HAP-1 (cell line): ENCODE results near the gene KISS1.
A peak's percentile ranks its signal among the peaks of the same experiment; 100 is the strongest.

ENCODE experiments used
- DNase-seq, 2 experiments: peaks; one replicate each; pipeline ENCODE4 v3.0.0-alpha.2; 2016 to 2020; ENCODE audit warnings: low spot score in 2 of 2
- H3K27me3 ChIP-seq: fragments of 250-450 bp; sonication (Bioruptor Pico); 2 replicates; pipeline ENCODE4 v1.5.1; 2020; ENCODE audit warnings: low read depth, mild to moderate bottlenecking, moderate library complexity
- H3K36me3 ChIP-seq: fragments of 250-450 bp; sonication (Bioruptor Pico); replicated peaks from 2 replicates; pipeline ENCODE4 v1.5.1; 2020; ENCODE audit warnings: mild to moderate bottlenecking
- H3K4me1 ChIP-seq: fragments of 250-450 bp; sonication (Bioruptor Pico); 2 replicates; pipeline ENCODE4 v1.5.1; 2020; ENCODE audit warnings: mild to moderate bottlenecking
- H3K4me3 ChIP-seq: fragments of 250-450 bp; sonication (Bioruptor Pico); 2 replicates; pipeline ENCODE4 v1.5.1; 2020; ENCODE audit warnings: mild to moderate bottlenecking, moderate library complexity
- H3K9me3 ChIP-seq: fragments of 250-450 bp; sonication (Bioruptor Pico); 2 replicates; pipeline ENCODE4 v1.5.1; 2020; ENCODE audit warnings: mild to moderate bottlenecking, moderate library complexity
- in situ Hi-C: fragments of 300-500 bp; cut with MboI; formaldehyde crosslinking; loops from 3 replicates; pipeline ENCODE4 v1.14.3; 2020; ENCODE audit warnings: low sequenced_read_pairs, inconsistent platforms, mixed read lengths

The KISS1 gene

DNA sequence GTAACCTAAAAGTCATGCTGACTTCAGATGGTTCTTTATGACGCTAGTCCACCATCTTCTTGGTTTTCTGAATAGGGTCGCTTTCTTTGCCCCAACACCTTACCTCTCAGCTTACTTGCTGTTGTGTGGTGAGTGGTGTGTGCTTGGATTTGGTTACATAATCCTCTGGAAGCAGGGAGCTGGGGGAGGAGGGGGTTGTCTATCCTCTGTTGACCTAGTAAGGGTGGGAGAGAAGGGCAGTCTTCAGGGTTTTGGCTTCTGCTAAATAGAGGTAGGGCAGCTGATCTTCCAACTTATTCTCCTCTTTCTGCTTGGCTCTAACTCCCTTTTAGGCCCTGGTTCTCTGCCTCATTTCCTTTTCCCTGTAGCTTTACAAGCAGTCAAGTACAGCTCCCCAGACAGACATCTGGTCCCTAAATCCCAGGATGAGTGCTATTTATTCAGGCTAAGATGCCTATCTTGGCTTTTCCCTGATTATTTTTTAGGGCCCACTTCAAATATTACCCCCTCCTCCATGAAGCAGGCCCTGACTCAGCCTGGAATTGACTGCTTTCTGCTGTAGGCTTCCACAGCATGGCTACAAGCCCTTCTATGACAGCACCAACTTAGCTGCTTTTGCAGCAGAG, 23.8 kb downstream of the KISS1 start:
- Histone ChIP-seq H3K36me3 (no peaks in the 10 kb centered on the region), H3K9me3 (peaks cover 19% of the 10 kb centered on the region), H3K27me3 (peaks cover 16% of the 10 kb centered on the region), H3K4me3 (no peak overlapping the region), H3K4me1 (no peaks in the 10 kb centered on the region)
- in situ Hi-C loops: loop anchor here (25.0 kb wide), 1 partner anchor 340 kb away; the partner anchor contains the start of gene MDM4
- no peak for DNase-seq

DNA sequence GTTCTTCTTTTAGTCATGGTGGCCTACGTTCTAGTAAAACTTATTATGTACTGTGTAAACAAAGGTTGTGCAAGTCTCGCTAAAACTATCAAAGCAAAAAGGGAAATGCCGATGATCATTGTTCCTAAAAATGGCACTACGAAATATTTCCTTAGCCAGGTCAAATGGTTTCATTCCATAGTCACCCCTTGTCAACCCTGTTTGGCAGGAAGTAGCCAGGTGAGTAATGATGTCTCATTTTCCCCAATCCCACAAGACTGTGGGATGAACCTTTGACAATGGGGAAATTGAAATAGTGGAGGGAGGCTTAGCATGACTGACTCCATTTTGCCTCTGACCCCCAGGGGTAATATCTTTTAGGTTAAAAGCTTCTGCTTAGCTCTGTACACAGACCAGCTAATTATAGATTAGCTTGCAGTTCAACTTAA, 24.5 kb downstream of the KISS1 start:
- DNase-seq: no peak
- H3K4me3 ChIP-seq: no peak overlapping the region
- H3K9me3 ChIP-seq: peaks cover 19% of the 10 kb centered on the region
- H3K4me1 ChIP-seq: no peaks in the 10 kb centered on the region
- H3K36me3 ChIP-seq: no peaks in the 10 kb centered on the region
- in situ Hi-C loops: loop anchor here (25.0 kb wide), 1 partner anchor 341 kb away; the partner anchor contains the start of gene MDM4
- peaks cover 16% of the 10 kb centered on the region for H3K27me3 ChIP-seq

DNA sequence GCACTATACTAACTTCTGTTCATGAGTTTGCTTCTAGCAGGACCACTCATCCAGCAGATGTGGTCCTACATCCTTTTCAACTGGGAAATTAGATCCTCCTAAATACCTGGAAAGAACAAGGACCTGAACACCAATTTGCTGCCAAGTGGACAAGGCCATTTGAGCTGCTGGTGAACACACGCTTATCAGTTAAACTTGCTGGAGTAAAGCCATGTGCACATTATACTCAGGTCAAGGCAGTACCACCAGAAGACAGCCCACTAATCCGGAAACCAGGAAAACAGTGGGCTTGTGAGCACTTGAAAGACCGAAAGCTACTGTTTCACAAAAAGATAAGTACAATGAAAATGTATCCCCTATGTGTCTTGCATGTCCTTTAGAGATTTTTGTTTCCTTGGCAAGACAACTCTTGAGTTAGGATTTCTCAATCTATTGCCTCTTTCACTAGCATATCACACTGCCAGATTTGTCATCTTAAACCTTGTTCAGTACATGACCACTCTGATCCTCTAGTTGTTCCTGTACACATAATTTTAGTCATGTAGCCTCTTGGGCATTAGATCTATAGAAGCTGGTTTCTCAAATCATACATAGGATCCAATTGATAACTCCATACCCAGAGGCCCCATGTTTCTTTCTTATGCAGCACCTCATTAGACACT, 25.7 kb downstream of the KISS1 start:
- Histone ChIP-seq H3K27me3 (peaks cover 5% of the 10 kb centered on the region; the same call in 1 of the 2 replicates), H3K4me1 (no peaks in the 10 kb centered on the region), H3K36me3 (no peaks in the 10 kb centered on the region), H3K9me3 (peaks cover 19% of the 10 kb centered on the region), H3K4me3 (no peak overlapping the region)
- DNase-seq: no peak
- in situ Hi-C loops: loop anchor here (25.0 kb wide), 1 partner anchor 342 kb away; the partner anchor contains the start of gene MDM4

DNA sequence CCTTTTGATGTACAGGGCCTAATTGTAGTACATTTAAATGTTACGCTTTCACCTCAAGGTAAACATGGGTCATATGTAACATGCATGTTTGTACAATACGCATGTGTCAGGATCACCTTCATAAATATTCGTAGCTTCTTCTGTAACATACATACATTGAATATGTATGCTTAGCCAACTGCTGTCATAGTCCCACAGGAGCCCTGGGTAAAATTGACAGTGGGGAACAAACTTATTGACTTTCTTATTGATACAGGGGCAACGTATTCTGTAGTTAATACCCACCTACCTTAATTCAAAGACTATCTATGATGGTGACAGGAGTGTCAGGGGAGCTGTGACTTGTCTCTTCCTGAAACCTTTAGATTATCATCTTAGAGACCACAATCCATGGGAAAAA, 26.4 kb downstream of the KISS1 start:
- Histone ChIP-seq H3K4me1 (no peaks in the 10 kb centered on the region), H3K9me3 (peaks cover 19% of the 10 kb centered on the region), H3K36me3 (no peaks in the 10 kb centered on the region), H3K27me3 (no peaks in the 10 kb centered on the region), H3K4me3 (no peak overlapping the region)
- in situ Hi-C loops: loop anchor here (25.0 kb wide), 1 partner anchor 342 kb away; the partner anchor contains the start of gene MDM4
- DNase-seq: no peak

DNA sequence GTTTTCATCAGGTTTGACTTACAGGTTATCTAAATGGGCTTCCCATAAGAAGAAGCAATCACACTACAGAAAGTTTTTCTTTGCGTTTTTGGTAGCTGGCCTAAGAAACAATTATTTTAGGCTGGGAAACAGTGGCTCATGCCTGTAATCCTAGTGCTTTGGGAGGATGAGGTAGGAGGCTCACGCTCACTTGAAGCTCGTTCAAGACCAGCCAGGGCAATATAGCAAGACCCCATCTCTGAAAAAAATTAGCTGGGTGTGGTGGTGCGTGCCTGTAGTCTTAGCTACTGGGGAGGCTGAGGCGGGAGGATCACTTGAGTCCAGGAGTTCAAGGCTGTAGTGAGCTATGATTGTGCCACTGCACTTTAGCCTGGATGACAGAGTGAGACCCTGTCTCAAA, 28.6 kb downstream of the KISS1 start:
- H3K36me3 ChIP-seq: no peaks in the 10 kb centered on the region
- H3K4me3 ChIP-seq: no peak overlapping the region
- H3K9me3 ChIP-seq: peaks cover 19% of the 10 kb centered on the region
- no peaks in the 10 kb centered on the region for H3K4me1 ChIP-seq
- DNase-seq: no peak
- no peaks in the 10 kb centered on the region for H3K27me3 ChIP-seq
- in situ Hi-C loops: loop anchor here (25.0 kb wide), 1 partner anchor 345 kb away; the partner anchor contains the start of gene MDM4

DNA sequence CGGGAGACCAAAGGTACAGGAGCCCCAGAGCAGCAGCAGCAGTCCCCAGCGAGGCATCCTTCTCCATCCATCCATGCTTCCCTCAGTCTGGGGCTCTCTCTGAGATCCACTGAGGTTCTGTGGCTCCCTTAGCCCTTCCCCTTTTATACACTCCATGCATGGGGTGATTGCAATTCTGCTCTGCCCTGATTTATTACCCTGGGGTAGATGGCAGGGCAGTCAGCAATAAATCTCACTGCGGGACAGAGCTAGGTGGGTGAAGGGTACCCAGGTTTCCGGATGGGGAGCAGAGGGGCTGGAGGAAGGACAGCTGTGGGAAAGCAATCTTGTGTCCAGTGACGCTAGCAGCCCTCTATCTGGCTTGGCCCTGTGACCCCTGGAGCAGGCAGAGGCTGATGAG, 30.1 kb downstream of the KISS1 start, which contains the start of gene REN:
TSS of gene REN (minus strand) at position 119 of the 400 bp plus-strand sequence. CDS start at position 75, 44 bp downstream.
- Histone ChIP-seq H3K4me3 (no peak within 1 kb of the TSS), H3K4me1 (no peaks in the 10 kb centered on the region), H3K36me3 (no peaks in the 10 kb centered on the region), H3K27me3 (no peaks in the 10 kb centered on the region), H3K9me3 (peaks cover 19% of the 10 kb centered on the region)
- in situ Hi-C loops: loop anchor here (25.0 kb wide), 1 partner anchor 346 kb away; the partner anchor contains the start of gene MDM4
- DNase-seq: no peak

DNA sequence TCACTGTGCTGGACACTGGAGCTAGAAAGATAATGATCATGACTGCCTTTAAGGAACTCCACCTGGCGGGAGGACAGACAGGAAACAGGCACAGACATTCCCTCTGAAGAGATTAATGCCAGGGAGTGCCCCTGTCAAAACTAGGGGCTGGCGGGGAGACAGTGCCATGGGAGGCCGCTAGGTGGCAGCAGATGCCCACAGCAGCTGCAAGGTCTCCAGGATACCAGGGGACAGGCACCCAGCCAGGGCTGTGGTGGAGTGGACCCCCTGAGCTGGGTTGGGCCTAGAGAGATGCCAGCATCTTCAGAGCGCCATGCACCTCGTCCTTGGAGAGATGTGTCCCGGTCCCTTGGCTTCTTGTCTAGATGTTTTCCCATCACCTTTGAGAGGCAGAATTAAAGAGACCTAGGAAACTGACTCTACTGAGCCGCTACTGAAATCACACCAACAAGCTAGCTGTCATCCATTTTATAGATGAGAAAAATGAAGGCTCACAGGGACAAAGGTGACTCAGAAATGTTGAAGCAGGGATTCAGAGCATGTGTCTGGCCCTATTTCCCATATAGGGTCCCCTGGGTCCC, 33.7 kb downstream of the KISS1 start:
- Histone ChIP-seq H3K36me3 (no peaks in the 10 kb centered on the region), H3K9me3 (no peaks in the 10 kb centered on the region), H3K27me3 (no peaks in the 10 kb centered on the region), H3K4me3 (no peak overlapping the region), H3K4me1 (no peaks in the 10 kb centered on the region)
- DNase-seq: peak; percentile 50 to 87
- in situ Hi-C loops: loop anchor here (25.0 kb wide), 1 partner anchor 350 kb away; the partner anchor contains the start of gene MDM4

DNA sequence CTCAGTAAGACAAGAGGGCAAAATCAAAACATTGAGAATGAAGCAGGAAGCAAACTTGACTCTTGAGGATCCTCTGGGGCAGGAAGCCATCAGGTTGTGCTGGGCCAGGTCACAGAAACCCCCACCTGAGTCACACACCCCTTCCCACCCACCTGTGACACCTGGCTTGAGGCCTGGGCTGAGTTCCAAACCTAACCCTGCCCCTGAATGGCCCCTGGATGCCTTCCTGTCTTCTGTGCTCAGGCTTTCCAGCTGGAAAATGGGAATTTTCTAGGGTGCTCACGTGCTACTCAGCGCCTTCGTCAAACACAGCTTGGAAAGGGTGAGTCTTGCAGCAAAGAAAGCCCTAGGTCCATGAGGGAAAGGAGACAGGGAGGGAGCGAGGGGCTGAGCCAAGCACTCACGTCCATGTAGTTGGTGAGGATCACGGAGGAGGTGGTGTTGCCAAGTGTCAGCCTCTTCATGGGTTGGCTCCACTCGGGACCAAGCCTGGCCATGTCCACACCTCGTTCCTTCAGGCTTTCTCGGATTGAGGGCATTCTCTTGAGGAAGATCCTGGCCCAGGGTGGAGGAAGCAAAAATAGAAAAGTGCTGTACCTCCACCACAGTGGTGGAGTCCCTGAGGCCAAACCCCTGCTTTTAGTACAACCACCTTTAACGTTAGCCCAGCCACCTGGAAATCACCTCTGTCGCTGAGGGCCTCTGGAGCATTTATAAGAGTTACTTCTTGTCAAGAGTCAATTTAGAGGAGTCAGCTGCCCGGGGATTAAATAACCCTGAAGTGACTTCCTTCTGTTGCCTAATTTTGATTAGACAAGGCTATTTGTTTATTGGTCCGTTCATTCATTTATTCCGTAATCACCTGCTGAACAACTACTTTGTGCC, 34.4 kb downstream of the KISS1 start:
- H3K27me3 ChIP-seq: no peaks in the 10 kb centered on the region
- no peak for DNase-seq
- H3K4me3 ChIP-seq: no peak overlapping the region
- no peaks in the 10 kb centered on the region for H3K4me1 ChIP-seq
- no peaks in the 10 kb centered on the region for H3K9me3 ChIP-seq
- in situ Hi-C loops: loop anchor here (25.0 kb wide), 1 partner anchor 350 kb away; the partner anchor contains the start of gene MDM4
- H3K36me3 ChIP-seq: no peaks in the 10 kb centered on the region

DNA sequence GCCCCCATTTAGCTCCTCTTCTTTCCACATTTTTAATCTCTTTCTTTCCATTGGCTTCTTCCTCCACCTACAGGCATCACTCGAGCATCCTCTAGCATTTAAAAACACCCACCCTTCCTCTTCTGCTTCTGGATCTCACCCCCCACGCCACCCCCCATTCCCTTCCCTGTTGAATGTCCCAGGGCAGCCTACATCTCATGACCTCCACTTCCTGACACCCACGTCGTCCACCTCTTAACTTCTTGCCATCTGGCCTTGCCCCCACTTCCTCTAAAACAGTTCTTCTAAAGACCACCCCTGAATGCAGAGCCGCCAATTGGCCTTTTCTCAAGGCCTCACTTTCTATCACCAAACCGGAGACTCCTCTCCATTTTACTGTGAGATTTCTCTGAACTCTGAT, 38.3 kb downstream of the KISS1 start:
- H3K4me1 ChIP-seq: no peaks in the 10 kb centered on the region
- H3K9me3 ChIP-seq: no peaks in the 10 kb centered on the region
- no peaks in the 10 kb centered on the region for H3K36me3 ChIP-seq
- in situ Hi-C loops: loop anchor here (5.0 to 25.0 kb wide), 2 partner anchors 204 to 354 kb away; partner anchors contain the start of gene MDM4
- no peak for DNase-seq
- H3K4me3 ChIP-seq: no peak overlapping the region
- no peaks in the 10 kb centered on the region for H3K27me3 ChIP-seq

DNA sequence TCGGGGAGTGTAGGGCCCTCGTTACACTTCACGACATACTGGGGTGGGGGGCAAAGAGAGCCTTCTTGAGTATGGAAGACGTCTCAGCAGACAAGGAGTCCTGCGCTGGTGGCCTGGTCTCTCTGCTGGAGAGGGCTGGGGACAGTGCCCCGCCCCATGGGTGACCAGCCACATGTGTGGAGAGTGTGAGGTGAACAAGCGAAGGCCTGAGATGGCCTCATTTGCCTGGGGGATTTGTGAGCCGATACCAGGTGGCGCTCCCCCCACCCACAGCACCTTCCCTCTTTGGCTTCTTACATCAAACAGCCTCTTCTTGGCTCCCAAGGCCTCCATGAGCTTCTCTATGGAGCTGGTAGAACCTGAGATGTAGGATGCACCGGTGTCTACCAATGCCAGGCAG, 40.4 kb downstream of the KISS1 start:
- in situ Hi-C loops: loop anchor here (5.0 to 25.0 kb wide), 2 partner anchors 206 to 356 kb away; partner anchors contain the start of gene MDM4
- no peak for DNase-seq
- Histone ChIP-seq H3K27me3 (no peaks in the 10 kb centered on the region), H3K4me3 (no peak overlapping the region), H3K36me3 (no peaks in the 10 kb centered on the region), H3K4me1 (no peaks in the 10 kb centered on the region), H3K9me3 (no peaks in the 10 kb centered on the region)

DNA sequence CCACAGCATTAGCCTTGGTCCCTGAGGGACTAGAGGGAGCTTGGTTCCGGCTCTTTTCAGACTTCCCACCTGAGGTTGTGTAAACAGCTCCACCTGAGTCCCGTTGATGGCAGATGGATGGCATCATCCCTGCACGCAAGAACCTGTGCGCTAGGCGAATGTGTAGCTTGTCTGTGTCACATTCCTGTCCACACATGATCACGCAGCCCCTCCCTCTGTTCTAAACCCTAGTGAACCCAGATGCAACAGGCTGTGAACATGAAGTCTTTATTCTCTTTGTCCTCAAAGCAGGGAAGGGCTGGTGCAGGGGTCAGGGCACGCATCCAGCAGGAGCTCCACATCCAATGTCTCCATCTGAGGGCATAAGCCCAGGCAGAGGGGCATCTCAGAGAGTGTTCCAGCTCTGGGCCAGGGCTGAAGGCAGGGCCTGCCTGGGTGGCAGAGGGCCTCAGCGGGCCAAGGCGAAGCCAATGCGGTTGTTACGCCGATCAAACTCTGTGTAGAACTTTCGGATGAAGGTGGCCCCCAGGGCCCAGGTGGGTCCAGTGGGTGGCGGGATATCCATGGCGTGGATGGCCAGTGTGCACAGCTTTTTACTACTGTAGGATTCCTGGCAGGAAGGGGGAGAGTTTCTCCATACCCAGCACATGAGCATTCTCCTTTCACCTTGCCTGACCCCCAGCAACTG, 41.6 kb downstream of the KISS1 start:
- DNase-seq: no peak
- in situ Hi-C loops: loop anchor here (5.0 to 25.0 kb wide), 2 partner anchors 208 to 358 kb away; partner anchors contain the start of gene MDM4
- H3K4me1 ChIP-seq: no peaks in the 10 kb centered on the region
- H3K27me3 ChIP-seq: no peaks in the 10 kb centered on the region
- no peak overlapping the region for H3K4me3 ChIP-seq
- no peaks in the 10 kb centered on the region for H3K36me3 ChIP-seq
- no peaks in the 10 kb centered on the region for H3K9me3 ChIP-seq

DNA sequence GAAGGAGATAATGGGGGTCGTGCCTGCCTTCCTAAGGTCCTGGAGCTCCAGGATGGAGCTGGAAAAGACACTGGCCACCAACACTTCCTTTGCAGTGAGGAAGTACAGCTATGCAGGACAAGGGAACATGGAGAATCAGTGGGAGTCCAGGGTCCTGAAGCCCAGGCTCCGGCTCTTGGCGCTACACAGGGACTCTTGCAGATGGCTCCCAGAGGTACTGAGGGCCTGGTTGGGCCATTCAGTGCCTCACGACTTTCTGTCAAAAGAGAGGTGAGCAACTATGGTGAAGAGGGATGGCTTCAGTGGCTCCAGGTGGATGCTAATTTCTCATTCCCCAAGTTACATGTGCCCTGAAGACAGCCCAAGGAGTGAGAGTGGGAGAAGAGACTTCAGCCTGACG, 42.6 kb downstream of the KISS1 start:
- no peaks in the 10 kb centered on the region for H3K4me1 ChIP-seq
- no peaks in the 10 kb centered on the region for H3K9me3 ChIP-seq
- DNase-seq: no peak
- no peak overlapping the region for H3K4me3 ChIP-seq
- H3K27me3 ChIP-seq: no peaks in the 10 kb centered on the region
- in situ Hi-C loops: loop anchor here (25.0 kb wide), 1 partner anchor 359 kb away; the partner anchor contains the start of gene MDM4
- H3K36me3 ChIP-seq: no peaks in the 10 kb centered on the region
